GM18507 (cell line): ENCODE measurements around the gene GDPD5.
"Not testable (repeated sequence)": the region's sequence is repeated elsewhere in the genome, so short reads cannot be mapped to it uniquely, and the experiment has no call there.

Source experiments
- DNase-seq: peaks from one replicate; pipeline ENCODE4 v3.0.0; 2011; ENCODE audit warnings: low read depth; ENCODE audit not compliant: insufficient read length; ENCODE audit errors: extremely low spot score
- FAIRE-seq: peaks from 2 replicates; lab custom pipeline; 2011; peaks lifted over from hg19 to GRCh38; lab: Jason Lieb, UNC

The GDPD5 gene

GRCh38 chr11:75423721-75424120, 102.0 kb downstream of the GDPD5 start:
- no peak for DNase-seq
- FAIRE-seq: no peak

- FAIRE-seq (no peak), DNase-seq (no peak)
These were observed 103.2 kb downstream of the GDPD5 start for GRCh38 chr11:75422248-75423231.

- FAIRE-seq: no peak
- no peak for DNase-seq
These were observed 103.9 kb downstream of the GDPD5 start for GRCh38 chr11:75421902-75422247.

- FAIRE-seq (no peak), DNase-seq (no peak)
These were observed 104.6 kb downstream of the GDPD5 start for GRCh38 chr11:75421035-75421602.

GRCh38 chr11:75420224-75421034, 105.3 kb downstream of the GDPD5 start:
- DNase-seq: no peak
- no peak for FAIRE-seq

- DNase-seq: no peak
- FAIRE-seq: no peak
These were observed 111.9 kb downstream of the GDPD5 start for GRCh38 chr11:75413864-75414263.

GRCh38 chr11:75413146-75413545, 112.6 kb downstream of the GDPD5 start:
- DNase-seq, FAIRE-seq: not testable (repeated sequence)

- not testable (repeated sequence) for DNase-seq, FAIRE-seq
These were observed 115.8 kb downstream of the GDPD5 start for GRCh38 chr11:75409971-75410370.

- no peak for FAIRE-seq
- DNase-seq: no peak
These were observed 116.9 kb downstream of the GDPD5 start for GRCh38 chr11:75408957-75409219.

- FAIRE-seq (no peak), DNase-seq (no peak)
These were observed 119.4 kb downstream of the GDPD5 start for GRCh38 chr11:75406338-75406777.

GRCh38 chr11:75403983-75404658, 121.6 kb downstream of the GDPD5 start:
- DNase-seq (no peak), FAIRE-seq (no peak)

GRCh38 chr11:75403037-75403436, 122.7 kb downstream of the GDPD5 start:
- DNase-seq (no peak), FAIRE-seq (no peak)

GRCh38 chr11:75402002-75402773, 123.6 kb downstream of the GDPD5 start:
- DNase-seq (no peak), FAIRE-seq (no peak)

- DNase-seq: no peak
- FAIRE-seq: no peak
These were observed 125.4 kb downstream of the GDPD5 start for GRCh38 chr11:75400146-75400865.

GRCh38 chr11:75399344-75400145, 126.2 kb downstream of the GDPD5 start, which contains the start of gene RPS3:
TSS of gene RPS3 (plus strand) at chr11:75399518. CDS start at chr11:75399548, 30 bp downstream.
- FAIRE-seq: peak; percentile 82
- peak; percentile 94 for DNase-seq

GRCh38 chr11:75398906-75399305, 126.8 kb downstream of the GDPD5 start:
- FAIRE-seq (no peak), DNase-seq (no peak)

- no peak for FAIRE-seq
- DNase-seq: no peak
These were observed 131.5 kb downstream of the GDPD5 start for GRCh38 chr11:75394085-75394840.
